Fibroblast of skin of left quadriceps (primary cell): ENCODE data around the gene NR6A1.

ENCODE experiments used
- DNase-seq, 2 experiments: peaks; one replicate each; pipeline ENCODE4 v3.0.0-alpha.2; 2013; ENCODE audit warnings: low read depth in 2 of 2

Gene NR6A1

DNA sequence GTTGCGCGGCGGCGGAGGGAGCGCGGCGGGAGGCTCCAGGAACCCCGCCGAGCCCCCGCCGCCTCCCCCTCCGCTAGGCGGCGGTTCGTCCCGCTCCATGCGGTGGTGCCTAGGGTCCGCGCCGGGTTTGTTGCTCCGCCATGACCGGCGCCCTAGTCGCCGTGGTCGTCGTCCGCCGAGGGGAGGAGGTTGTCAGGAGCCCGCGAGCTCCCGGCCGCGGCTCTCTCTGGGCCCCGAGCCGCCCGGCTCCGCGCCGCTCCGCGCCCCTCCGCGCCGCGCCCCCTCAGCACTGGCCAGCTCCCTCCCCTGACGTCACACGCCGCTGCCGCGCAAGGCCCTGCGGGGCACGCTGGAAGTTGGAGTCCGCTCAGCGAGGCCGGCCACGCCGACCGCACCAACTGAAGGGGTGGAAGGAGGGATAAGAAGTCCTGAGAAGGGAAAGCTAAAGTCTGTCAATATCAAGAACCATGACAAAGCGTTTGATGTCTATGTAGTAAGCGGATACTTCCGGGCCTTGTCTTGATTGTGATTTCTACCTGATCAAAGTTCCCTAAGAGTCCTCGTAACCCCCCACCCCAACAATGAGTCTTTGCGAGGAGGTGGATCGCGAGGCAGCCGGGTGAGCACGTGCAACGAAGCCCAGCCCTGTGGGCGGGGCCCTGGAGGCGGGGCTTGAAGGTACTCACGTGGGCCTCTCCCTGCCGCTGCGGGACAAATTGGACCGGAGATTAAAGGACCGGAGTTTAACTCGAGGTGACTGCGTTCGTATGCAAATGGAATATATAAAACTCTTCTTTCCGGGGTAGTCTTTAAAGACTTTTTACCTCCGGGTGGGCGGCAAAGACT, at the start of gene NR6A1:
Gene NR6A1, minus strand, starts transcription at position 291 of the 846 bp plus-strand sequence.
- peak; percentile 89 to 90 for DNase-seq

DNA sequence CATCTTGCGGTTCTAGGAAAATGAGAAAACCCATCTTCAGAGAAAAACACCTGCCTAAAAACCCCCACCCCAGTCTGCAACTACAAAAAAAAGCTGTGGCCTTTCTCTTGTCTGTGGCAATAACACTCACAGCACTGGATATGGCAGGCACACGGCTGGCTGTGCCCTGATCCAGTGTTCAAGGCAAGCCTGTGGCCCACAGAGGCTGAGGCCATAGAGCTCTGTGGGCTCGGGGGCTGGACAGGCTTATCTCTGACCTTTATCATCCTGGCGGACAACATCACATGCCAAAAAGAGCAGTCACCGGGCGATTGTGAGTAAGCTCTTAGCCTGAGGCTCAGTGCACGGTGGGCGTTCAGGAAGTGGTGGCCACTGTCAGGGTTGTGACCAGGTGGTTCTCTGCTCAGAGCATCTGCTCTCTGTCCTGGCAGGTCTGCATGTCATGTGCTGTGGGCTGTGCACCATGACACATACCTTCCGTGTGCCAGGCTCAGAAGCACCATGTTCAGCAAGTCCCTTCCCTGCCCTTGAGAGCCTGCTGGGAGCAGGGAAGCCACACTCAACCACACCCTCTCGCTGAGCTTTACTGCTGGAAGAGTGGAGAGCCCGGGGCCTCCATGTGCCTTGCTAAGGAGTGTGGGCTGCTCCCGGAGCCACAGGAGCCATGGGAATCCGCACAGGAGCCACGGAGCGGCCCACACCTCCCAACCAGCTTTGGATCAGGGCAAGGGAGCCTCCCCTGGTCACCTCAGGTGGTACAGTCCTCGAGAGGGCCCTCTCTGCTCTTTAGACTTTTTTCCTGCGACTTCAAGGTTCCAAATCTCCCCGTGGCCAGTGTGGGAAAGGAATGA, 47.5 kb upstream of the NR6A1 start:
- no peak for DNase-seq

GRCh38 chr9:124815601-124816000, 44.5 kb upstream of the NR6A1 start:
- no peak for DNase-seq

DNA sequence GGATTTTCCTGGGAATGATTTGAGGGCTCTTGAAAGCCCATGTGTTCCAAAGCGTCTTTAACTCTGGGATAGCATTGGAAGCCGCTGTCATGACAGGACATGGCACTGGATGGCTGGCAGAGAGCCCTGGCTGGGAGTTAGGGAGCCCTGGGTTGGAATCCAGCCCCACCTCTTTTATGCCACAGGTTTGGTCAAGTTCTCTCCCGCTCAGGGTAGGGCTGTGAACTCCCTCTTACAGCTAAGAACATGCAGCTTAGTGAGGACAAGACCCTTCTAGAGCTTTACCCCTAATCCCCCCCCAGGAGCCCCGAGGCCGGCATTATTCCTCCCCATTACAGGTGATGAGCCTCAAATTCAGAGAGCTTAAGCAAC, 43.0 kb upstream of the NR6A1 start:
- no peak for DNase-seq

DNA sequence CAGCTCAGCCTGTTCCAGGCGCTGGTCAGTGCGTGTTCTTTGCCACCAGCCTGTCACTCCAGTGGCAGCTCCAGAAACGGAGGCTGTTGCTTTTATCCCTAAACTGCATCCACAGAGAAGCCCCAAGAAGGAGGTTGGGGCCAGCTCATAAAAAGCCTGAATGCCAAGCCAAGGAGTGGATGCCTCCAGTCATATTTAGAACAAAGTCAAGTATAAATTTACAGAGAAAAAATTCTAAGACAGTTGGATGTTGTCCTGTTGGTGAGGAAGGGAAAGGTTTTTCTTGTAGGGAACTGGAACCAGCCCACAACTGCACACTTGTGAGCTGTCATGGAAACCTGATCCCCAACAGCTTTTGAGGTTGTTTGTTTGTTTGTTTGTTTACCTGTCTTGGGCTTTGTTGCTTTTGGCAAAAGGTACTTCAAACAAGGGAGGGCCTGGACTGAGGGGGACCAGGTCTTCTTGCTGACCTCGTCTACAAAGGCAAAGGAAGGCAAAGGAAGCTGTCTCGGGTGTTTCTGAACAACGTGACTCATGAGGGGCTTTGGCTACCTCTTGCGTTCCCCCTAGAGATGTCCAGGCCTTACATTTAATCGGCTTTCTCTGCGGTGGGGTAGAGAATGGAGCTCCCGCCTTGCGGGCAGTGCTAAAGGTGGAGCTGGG, 42.5 kb upstream of the NR6A1 start:
- no peak for DNase-seq

GRCh38 chr9:124813041-124813440, 41.9 kb upstream of the NR6A1 start:
- DNase-seq = no peak

- DNase-seq = peak; percentile 96
Measured at GRCh38 chr9:124812441-124812876, 41.3 kb upstream of the NR6A1 start.

- DNase-seq = peak; percentile 58 to 61
Measured at GRCh38 chr9:124810663-124811355, 39.7 kb upstream of the NR6A1 start.

DNA sequence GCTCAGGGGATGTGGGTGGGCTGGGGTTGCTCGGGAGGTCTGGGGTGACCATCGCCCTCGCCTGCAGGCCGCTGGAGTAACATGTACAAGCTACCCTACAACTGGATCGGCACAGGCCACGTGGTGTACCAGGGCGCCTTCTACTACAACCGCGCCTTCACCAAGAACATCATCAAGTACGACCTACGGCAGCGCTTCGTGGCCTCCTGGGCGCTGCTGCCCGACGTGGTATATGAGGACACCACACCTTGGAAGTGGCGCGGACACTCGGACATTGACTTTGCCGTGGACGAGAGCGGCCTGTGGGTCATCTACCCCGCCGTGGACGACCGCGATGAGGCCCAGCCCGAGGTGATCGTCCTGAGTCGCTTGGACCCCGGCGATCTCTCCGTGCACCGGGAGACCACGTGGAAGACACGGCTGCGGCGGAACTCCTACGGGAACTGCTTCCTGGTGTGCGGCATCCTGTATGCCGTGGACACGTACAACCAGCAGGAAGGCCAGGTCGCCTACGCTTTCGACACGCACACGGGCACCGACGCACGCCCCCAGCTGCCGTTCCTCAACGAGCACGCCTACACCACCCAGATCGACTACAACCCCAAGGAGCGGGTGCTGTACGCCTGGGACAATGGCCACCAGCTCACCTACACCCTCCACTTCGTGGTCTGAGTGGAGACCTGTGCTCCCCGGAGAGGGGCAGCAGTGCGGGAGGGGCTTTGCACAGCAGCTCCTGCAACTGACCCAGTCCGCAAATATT, 38.8 kb upstream of the NR6A1 start:
- DNase-seq = no peak

DNA sequence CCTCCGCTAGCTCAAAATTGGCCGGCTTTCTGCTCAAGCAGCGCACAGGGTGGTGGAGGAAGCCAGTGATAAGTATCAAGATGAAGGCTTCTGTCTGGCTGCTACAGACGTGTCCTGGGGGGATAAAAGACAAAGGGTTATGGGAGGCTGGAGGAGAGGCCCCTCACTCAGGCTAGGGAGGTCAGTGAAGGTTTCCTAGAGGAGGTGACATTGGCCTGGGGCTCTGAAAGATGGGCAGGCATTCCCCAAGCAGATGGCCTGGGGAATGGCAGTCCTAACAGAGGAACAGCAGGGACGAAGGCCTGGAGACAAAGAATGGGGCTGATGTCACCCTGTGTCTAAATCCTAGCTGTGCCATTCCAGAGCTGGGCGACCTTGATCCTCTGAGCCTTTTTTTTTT, 38.1 kb upstream of the NR6A1 start:
- DNase-seq = no peak

- DNase-seq = no peak
Measured at GRCh38 chr9:124808246-124808956, 37.3 kb upstream of the NR6A1 start.

- DNase-seq = no peak
Measured at GRCh38 chr9:124805186-124805585, 34.1 kb upstream of the NR6A1 start.

GRCh38 chr9:124803911-124804310, 32.8 kb upstream of the NR6A1 start:
- DNase-seq = no peak

- no peak for DNase-seq
Measured at GRCh38 chr9:124802426-124802825, 31.3 kb upstream of the NR6A1 start.

- no peak for DNase-seq
Measured at GRCh38 chr9:124801356-124801755, 30.2 kb upstream of the NR6A1 start.

GRCh38 chr9:124800306-124801259, 29.5 kb upstream of the NR6A1 start:
- no peak for DNase-seq

DNA sequence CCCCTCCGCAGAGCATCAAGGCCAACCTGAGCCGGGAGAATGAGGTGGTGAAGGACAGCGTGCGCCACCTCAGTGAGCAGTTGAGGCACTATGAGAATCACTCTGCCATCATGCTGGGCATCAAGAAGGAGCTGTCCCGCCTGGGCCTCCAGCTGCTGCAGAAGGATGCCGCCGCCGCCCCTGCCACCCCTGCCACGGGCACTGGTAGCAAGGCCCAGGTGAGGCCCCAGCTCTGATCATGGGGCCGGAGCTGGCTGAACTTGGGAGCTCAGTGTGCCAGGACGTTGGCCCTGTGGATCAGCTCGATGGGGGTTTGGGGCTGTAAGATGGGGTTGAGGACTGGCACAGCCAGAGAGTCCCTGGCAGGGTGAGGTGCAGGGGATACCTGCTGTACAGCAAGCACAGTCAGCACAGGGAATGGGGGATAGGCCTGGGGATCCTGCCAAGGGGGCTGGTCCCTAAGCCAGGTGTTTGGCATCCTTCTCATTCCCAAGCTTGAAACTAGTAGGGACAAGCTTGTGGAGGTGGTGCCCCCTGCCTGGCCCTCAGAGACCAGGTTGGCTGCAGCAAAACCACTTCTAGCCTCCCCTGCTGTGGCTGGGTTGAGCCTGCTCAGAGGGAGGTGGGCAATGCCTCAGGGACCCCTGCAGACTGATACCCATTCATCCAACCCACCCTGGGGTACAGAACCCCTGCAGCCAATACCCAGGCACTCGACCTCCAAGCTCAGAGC, 28.3 kb upstream of the NR6A1 start:
- DNase-seq = no peak

- no peak for DNase-seq
Measured at GRCh38 chr9:124797343-124798103, 26.4 kb upstream of the NR6A1 start.
